OCI-LY7 (cell line): ENCODE measurements around the gene ITPRID2.

Experiments used
- EZH2phosphoT487 ChIP-seq: fragments of 200-600 bp; sonication (generic); IDR thresholded peaks from 2 replicates; pipeline ENCODE4 v1.6.1; 2018; ENCODE audit warnings: low read depth, borderline replicate concordance, mild to moderate bottlenecking, mixed run types, antibody characterized with exemption, low read length, moderate library complexity, mixed read lengths
- TF ChIP-seq, protein P1 (sequence below): fragments of 200-600 bp; sonication (generic); conservative IDR thresholded peaks from 2 replicates; pipeline ENCODE4 v1.5.1; 2014; ENCODE audit warnings: mild to moderate bottlenecking, antibody characterized with exemption, low read length, moderate library complexity, mixed read lengths

DNA sequence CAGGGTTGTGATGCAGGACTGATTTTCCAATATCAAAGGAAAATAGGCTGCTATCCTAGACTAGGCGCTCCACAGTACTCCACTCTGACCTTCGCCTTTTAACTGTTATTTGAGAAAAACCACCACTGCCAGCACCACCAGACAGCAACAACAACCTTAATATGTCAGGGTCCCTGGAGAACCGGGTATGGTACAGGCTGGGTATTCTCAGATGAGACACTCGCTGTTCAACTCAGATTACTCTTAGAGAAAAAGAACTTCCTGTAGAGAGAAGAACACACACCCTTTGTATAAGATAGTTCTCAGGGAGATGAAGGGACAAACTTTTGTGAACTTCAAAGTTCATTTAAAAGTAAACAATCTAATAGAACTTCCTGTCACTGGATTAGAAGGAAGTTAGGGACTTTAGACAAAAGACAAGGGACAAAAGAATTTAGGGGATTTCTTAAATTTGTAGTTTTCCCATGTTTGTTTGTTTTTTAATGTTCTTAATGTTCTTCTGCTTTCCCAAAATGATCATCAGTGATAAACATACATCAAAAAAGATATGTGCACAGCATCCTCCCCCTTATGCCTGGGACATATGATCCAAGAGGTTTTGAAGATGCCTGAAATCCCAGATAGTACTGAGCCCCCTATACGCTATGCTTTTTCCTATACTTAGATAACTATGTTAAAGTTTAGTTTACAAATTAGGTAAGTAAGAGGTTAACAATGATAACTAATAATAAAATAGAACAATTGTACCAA, 52.8 kb downstream of the ITPRID2 start:
- TF ChIP-seq, protein P1, sequence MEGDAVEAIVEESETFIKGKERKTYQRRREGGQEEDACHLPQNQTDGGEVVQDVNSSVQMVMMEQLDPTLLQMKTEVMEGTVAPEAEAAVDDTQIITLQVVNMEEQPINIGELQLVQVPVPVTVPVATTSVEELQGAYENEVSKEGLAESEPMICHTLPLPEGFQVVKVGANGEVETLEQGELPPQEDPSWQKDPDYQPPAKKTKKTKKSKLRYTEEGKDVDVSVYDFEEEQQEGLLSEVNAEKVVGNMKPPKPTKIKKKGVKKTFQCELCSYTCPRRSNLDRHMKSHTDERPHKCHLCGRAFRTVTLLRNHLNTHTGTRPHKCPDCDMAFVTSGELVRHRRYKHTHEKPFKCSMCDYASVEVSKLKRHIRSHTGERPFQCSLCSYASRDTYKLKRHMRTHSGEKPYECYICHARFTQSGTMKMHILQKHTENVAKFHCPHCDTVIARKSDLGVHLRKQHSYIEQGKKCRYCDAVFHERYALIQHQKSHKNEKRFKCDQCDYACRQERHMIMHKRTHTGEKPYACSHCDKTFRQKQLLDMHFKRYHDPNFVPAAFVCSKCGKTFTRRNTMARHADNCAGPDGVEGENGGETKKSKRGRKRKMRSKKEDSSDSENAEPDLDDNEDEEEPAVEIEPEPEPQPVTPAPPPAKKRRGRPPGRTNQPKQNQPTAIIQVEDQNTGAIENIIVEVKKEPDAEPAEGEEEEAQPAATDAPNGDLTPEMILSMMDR: no peak
- no peak for TF ChIP-seq EZH2phosphoT487
